Lower leg skin (tissue), 4 donors: ENCODE results near the gene PTPN4. TPM values are rescaled to one million over a fixed set of nuclear protein-coding genes. Genes with fewer than 3 reads are reported as not detected.
"Not testable (repeated sequence)": the region's sequence is repeated elsewhere in the genome, so short reads cannot be mapped to it uniquely, and the experiment has no call there.

Experiments
- DNase-seq, 2 donors: peaks; one replicate each; pipeline ENCODE4 v3.0.0-alpha.2; 2019; ENCODE audit warnings: low spot score in 2 of 2
- H3K4me3 ChIP-seq: fragments of 200-600 bp; sonication (generic); 2 replicates; pipeline ENCODE4 v1.5.1; 2017; ENCODE audit warnings: mild to moderate bottlenecking, low read depth; ENCODE audit not compliant: poor library complexity, severe bottlenecking
- POLR2A ChIP-seq, 2 donors: fragments of 450-650 bp; IDR thresholded peaks; one replicate each; pipeline ENCODE4 v1.6.1; 2016 to 2017; ENCODE audit warnings: antibody characterized with exemption in 2 of 2, mild to moderate bottlenecking in 1 of 2, moderate library complexity in 1 of 2
- WGBS, 2 donors: methylation state at CpG; one replicate each; pipeline ENCODE4 v1.1.5; 2018; 5-methylcytosine and 5-hydroxymethylcytosine counted together
- intact Hi-C: fragments of 100-400 bp; cut with DNase I; formaldehyde crosslinking; loops from one replicate; pipeline ENCODE4 v1.15.0; 2023; ENCODE audit warnings: low total_unique reads
- total RNA-seq, 4 donors: library from RNA; depleted of rRNA; stranded (reverse); fragments of >200 nt; gene quantifications; one replicate each; pipeline ENCODE4 v1.1.0, GENCODE V29; 2016
- TF ChIP-seq, protein P1 (sequence below), 3 donors: fragments of 450-650 bp; IDR thresholded peaks; one replicate each; pipeline ENCODE4 v1.5.1; 2016; ENCODE audit warnings: antibody characterized with exemption in 3 of 3, mild to moderate bottlenecking in 3 of 3, moderate library complexity in 2 of 3

The PTPN4 gene
- total RNA-seq, 4 donors from 2014 or later: 13.0 to 49.5 (median 20.4) TPM

- WGBS, 2 donors: 93% methylated on average over 2 of the region's 2 CpGs
- no peak for DNase-seq
- no peak for TF ChIP-seq POLR2A (IDR thresholded peaks at IDR 0.05)
- TF ChIP-seq, protein P1, sequence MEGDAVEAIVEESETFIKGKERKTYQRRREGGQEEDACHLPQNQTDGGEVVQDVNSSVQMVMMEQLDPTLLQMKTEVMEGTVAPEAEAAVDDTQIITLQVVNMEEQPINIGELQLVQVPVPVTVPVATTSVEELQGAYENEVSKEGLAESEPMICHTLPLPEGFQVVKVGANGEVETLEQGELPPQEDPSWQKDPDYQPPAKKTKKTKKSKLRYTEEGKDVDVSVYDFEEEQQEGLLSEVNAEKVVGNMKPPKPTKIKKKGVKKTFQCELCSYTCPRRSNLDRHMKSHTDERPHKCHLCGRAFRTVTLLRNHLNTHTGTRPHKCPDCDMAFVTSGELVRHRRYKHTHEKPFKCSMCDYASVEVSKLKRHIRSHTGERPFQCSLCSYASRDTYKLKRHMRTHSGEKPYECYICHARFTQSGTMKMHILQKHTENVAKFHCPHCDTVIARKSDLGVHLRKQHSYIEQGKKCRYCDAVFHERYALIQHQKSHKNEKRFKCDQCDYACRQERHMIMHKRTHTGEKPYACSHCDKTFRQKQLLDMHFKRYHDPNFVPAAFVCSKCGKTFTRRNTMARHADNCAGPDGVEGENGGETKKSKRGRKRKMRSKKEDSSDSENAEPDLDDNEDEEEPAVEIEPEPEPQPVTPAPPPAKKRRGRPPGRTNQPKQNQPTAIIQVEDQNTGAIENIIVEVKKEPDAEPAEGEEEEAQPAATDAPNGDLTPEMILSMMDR (IDR thresholded peaks at IDR 0.05): no peak
- no peak overlapping the region for H3K4me3 ChIP-seq
- intact Hi-C loops: no loop called here
Observed at GRCh38 chr2:119803101-119803500, 43.4 kb downstream of the PTPN4 start.

DNA sequence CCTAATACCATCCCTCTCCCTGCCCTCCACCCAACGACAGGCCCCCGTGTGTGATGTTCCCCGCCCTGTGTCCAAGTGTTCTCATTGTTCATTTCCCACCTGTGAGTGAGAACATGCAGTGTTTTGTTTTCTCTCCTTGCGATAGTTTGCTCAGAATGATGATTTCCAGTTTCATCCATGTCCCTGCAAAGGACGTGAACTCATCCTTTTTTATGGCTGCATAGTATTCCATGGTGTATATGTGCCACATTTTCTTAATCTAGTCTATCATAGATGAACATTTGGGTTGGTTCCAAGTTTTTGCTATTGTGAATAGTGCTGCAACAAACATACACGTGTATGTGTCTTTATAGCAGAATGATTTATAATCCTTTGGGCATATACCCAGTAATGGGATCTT is 44.7 kb downstream of the PTPN4 start:
- 93 to 96% methylated on average over 6 of the region's 6 CpGs for WGBS, 2 donors
- DNase-seq, intact Hi-C loops, H3K4me3 ChIP-seq: not testable (repeated sequence)

DNA sequence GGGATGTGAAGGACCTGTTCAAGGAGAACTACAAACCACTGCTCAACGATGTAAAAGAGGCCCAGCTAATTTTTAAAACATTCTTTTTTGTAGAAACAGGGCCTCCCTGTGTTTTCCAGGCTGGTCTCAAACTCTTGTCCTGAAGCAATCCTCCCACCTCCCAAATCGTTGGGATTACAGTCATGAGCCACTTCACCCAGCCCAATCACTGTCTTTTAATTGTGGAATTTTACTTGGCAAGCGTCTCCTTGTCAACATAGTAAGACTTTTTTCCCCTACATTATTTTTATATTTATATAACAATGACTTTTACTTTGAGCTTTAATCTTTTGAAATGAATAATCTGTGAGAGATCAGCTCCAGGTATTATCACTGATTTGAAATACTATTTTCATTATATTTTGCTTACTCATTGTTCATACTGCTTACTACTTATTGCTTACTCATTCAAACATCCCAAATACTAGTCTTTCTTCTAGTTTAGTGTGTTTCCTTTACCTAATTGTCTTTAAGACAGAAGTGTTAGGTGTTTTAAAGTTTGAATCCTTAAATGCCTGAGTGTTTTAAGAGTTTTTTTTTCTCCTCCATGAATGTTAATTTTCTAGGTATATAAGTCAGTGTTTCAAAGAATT is 48.9 kb downstream of the PTPN4 start:
- H3K4me3 ChIP-seq: no peak overlapping the region
- intact Hi-C loops: no loop called here
- DNase-seq: no peak
- WGBS, 2 donors: 54 to 59% methylated on average over 3 of the region's 3 CpGs
- TF ChIP-seq, protein P1 (IDR thresholded peaks at IDR 0.05): no peak
- no peak for TF ChIP-seq POLR2A (IDR thresholded peaks at IDR 0.05)

DNA sequence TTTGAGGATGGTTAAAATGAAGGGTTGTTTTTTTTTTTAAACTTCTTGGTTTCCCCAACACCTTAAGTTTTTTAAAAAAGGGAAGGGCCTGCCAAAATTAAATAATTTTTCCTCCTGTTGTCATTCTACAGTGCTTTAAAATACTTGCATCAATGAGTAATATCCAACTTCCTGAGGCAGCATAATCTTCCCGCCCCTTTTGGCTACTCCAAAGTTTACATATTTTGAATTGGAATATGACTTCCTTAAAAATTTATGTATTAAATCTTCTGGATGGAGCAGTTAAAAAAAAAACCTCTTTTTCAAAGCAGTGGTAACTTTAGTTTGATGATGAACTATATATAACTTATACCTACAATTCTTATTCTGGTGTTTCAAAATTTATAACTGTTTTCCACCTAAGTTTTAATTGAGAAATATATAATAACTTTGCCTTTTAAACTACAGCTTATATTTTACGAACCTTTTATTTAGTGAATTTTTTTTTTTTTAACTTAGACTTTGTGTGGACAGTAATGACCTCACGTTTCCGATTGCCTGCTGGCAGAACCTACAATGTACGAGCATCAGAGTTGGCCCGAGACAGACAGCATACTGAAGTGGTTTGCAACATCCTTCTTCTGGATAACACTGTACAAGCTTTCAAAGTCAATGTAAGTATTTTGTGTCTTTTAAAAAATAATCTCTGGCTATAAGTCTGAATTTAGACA is 49.8 kb downstream of the PTPN4 start:
- intact Hi-C loops: no loop called here
- WGBS, 2 donors: 39 to 45% methylated on average over 6 of the region's 6 CpGs
- no peak for TF ChIP-seq POLR2A (IDR thresholded peaks at IDR 0.05)
- TF ChIP-seq, protein P1 (IDR thresholded peaks at IDR 0.05): no peak
- H3K4me3 ChIP-seq: no peak overlapping the region
- DNase-seq: no peak

- H3K4me3 ChIP-seq: no peak overlapping the region
- no peak for DNase-seq
- intact Hi-C loops: no loop called here
- WGBS, 2 donors: 52 to 58% methylated on average over 2 of the region's 2 CpGs
- TF ChIP-seq, protein P1 (IDR thresholded peaks at IDR 0.05): no peak
- TF ChIP-seq POLR2A (IDR thresholded peaks at IDR 0.05): no peak
Observed at GRCh38 chr2:119810049-119810630, 50.4 kb downstream of the PTPN4 start.

DNA sequence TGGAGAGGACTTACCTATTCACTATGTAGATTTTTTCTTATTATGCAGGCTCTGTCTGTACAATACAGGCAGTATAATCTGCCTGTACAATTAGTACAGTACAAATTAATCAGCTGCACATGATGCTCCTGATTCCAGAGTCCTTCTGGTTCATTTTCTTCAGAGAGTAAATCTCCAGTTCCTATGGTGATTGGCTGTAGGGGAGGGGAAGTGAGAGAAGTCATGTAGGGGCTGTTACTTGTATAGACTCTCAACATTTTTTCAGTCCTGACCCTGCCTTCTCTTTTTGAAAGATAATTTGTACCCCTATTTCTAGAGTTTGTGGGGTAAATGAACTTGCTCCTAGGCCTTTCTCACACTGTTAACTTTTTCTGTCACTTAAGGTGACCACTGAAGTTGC is 54.5 kb downstream of the PTPN4 start:
- intact Hi-C loops: no loop called here
- H3K4me3 ChIP-seq: no peak overlapping the region
- TF ChIP-seq, protein P1 (IDR thresholded peaks at IDR 0.05): no peak
- no peak for TF ChIP-seq POLR2A (IDR thresholded peaks at IDR 0.05)
- DNase-seq: no peak
